Prostate gland (tissue), 2 donors: ENCODE data around the gene UTP11. TPM values are rescaled to one million over a fixed set of nuclear protein-coding genes. Genes with fewer than 3 reads are reported as not detected.
"Not testable (repeated sequence)": the region's sequence is repeated elsewhere in the genome, so short reads cannot be mapped to it uniquely, and the experiment has no call there.

ENCODE experiments used
- DNase-seq: peaks from one replicate; pipeline ENCODE4 v3.0.0-alpha.2; 2019; ENCODE audit warnings: low spot score
- H3K27ac ChIP-seq, 2 donors: fragments of 200-600 bp; sonication (generic); 2 replicates each; pipeline ENCODE4 v1.5.1; 2017 to 2019
- H3K27me3 ChIP-seq: fragments of 200-600 bp; sonication (generic); replicated peaks from 2 replicates; pipeline ENCODE4 v1.5.1; 2019; ENCODE audit not compliant: insufficient read depth
- H3K36me3 ChIP-seq, 2 donors: fragments of 200-600 bp; sonication (generic); 1 replicate in 1 of 2; 2 replicates in 1 of 2; pipeline versions ENCODE4 v1.5.1 to v1.8.1; 2017 to 2019
- H3K4me1 ChIP-seq: fragments of 200-600 bp; sonication (generic); replicated peaks from 2 replicates; pipeline ENCODE4 v1.5.1; 2019
- H3K4me3 ChIP-seq, 2 donors: fragments of 200-600 bp; sonication (generic); 2 replicates each; pipeline ENCODE4 v1.5.1; 2017 to 2019
- H3K9me3 ChIP-seq: fragments of 200-600 bp; sonication (generic); 2 replicates; pipeline ENCODE4 v1.5.1; 2017
- CTCF ChIP-seq, 4 experiments: fragments of 200-600 bp in 2 of 4; fragments of 450-650 bp in 2 of 4; sonication (generic) in 2 of 4; IDR thresholded peaks; 1 replicate in 3 of 4; 2 replicates in 1 of 4; pipeline ENCODE4 v1.5.1; 2016 to 2019; ENCODE audit warnings: antibody characterized with exemption in 4 of 4, mild to moderate bottlenecking in 2 of 4, moderate library complexity in 2 of 4
- POLR2A ChIP-seq: fragments of 450-650 bp; IDR thresholded peaks from one replicate; pipeline ENCODE4 v1.6.1; 2016; ENCODE audit warnings: antibody characterized with exemption, mild to moderate bottlenecking
- POLR2AphosphoS5 ChIP-seq: sonication (generic); formaldehyde crosslinking; IDR thresholded peaks from one replicate; pipeline ENCODE4 v1.6.1; 2017; ENCODE audit warnings: antibody characterized with exemption
- WGBS: methylation state at CpG from one replicate; pipeline ENCODE4 v1.1.5; 2018; 5-methylcytosine and 5-hydroxymethylcytosine counted together
- intact Hi-C: fragments of 100-400 bp; cut with DNase I; formaldehyde crosslinking; loops from one replicate; pipeline ENCODE4 v1.14.2; 2022
- total RNA-seq, 2 donors: library from RNA; depleted of rRNA; stranded (reverse); fragments of >200 nt; gene quantifications; one replicate each; pipeline ENCODE4 v1.1.0, GENCODE V29; 2016

Gene UTP11
- total RNA-seq, 2 donors from 2014 or later, result 26.9 to 36.5 TPM

- Histone ChIP-seq H3K36me3 (peaks cover 0 to 10% of the 10 kb centered on the region in 2 donors), H3K27ac (no peak overlapping the region), H3K4me3 (no peak overlapping the region), H3K27me3 (no peaks in the 10 kb centered on the region), H3K9me3 (no peaks in the 10 kb centered on the region), H3K4me1 (no peaks in the 10 kb centered on the region)
- TF ChIP-seq POLR2AphosphoS5, result no peak
- TF ChIP-seq POLR2A, result no peak
- no peak for TF ChIP-seq CTCF (IDR thresholded peaks at IDR 0.05)
- 73% methylated on average over 2 of the region's 2 CpGs for WGBS
- intact Hi-C loops, result no loop called here
- no peak for DNase-seq
Observed at GRCh38 chr1:38028671-38029070, 16.1 kb downstream of the UTP11 start.

- no peaks in the 10 kb centered on the region for H3K4me1 ChIP-seq
- TF ChIP-seq POLR2A (no peak), CTCF (IDR thresholded peaks at IDR 0.05) (no peak), POLR2AphosphoS5 (no peak)
- 30% methylated on average over 23 of the region's 23 CpGs for WGBS
- H3K27me3 ChIP-seq, result no peaks in the 10 kb centered on the region
- no peak for DNase-seq
- H3K9me3 ChIP-seq, result no peaks in the 10 kb centered on the region
- intact Hi-C loops, result no loop called here
- no peak overlapping the region for H3K27ac ChIP-seq
- H3K4me3 ChIP-seq, result no peak overlapping the region
- peaks cover 0 to 7% of the 10 kb centered on the region in 2 donors for H3K36me3 ChIP-seq
Observed at GRCh38 chr1:38029081-38029681, 16.6 kb downstream of the UTP11 start.

- intact Hi-C loops, result loop anchor here (10.0 kb wide), 1 partner anchor 805 kb away; no protein-coding TSS in a partner anchor
- Histone ChIP-seq H3K27ac (no peak overlapping the region), H3K9me3 (no peaks in the 10 kb centered on the region), H3K36me3 (peaks cover 0 to 7% of the 10 kb centered on the region in 2 donors), H3K4me1 (no peaks in the 10 kb centered on the region), H3K27me3 (no peaks in the 10 kb centered on the region), H3K4me3 (no peak overlapping the region)
- WGBS, result 17% methylated on average over 12 of the region's 12 CpGs
- DNase-seq, result no peak
- peak; percentile 4 for TF ChIP-seq POLR2AphosphoS5
- TF ChIP-seq POLR2A, result no peak
Observed at GRCh38 chr1:38029685-38030511, 17.4 kb downstream of the UTP11 start.

- 79% methylated on average over 17 of the region's 17 CpGs for WGBS
- no peaks in the 10 kb centered on the region for H3K36me3 ChIP-seq
- no peak for DNase-seq
- no peaks in the 10 kb centered on the region for H3K4me1 ChIP-seq
- H3K27me3 ChIP-seq, result no peaks in the 10 kb centered on the region
- no peaks in the 10 kb centered on the region for H3K9me3 ChIP-seq
- TF ChIP-seq POLR2AphosphoS5 (no peak), POLR2A (no peak), CTCF (IDR thresholded peaks at IDR 0.05) (no peak)
- no peak overlapping the region for H3K4me3 ChIP-seq
- intact Hi-C loops, result loop anchor here (10.0 kb wide), 1 partner anchor 804 kb away; no protein-coding TSS in a partner anchor
- H3K27ac ChIP-seq, result no peak overlapping the region
Observed at GRCh38 chr1:38030596-38031512, 18.3 kb downstream of the UTP11 start.

- no peak overlapping the region for H3K27ac ChIP-seq
- H3K4me1 ChIP-seq, result no peaks in the 10 kb centered on the region
- no peak for DNase-seq
- intact Hi-C loops, result loop anchor here (10.0 kb wide), 1 partner anchor 803 kb away; no protein-coding TSS in a partner anchor
- no peaks in the 10 kb centered on the region for H3K9me3 ChIP-seq
- 76% methylated on average over 4 of the region's 4 CpGs for WGBS
- no peaks in the 10 kb centered on the region for H3K27me3 ChIP-seq
- H3K4me3 ChIP-seq, result no peak overlapping the region
- H3K36me3 ChIP-seq, result no peaks in the 10 kb centered on the region
- TF ChIP-seq POLR2A, result no peak
- no peak for TF ChIP-seq CTCF (IDR thresholded peaks at IDR 0.05)
- no peak for TF ChIP-seq POLR2AphosphoS5
Observed at GRCh38 chr1:38031513-38031866, 19.0 kb downstream of the UTP11 start.

GRCh38 chr1:38032992-38033391 lies 20.5 kb downstream of the UTP11 start:
- not testable (repeated sequence) for H3K4me3 ChIP-seq
- intact Hi-C loops, result loop anchor here (10.0 kb wide), 1 partner anchor 802 kb away; no protein-coding TSS in a partner anchor
- WGBS, result 100% methylated on average over 2 of the region's 2 CpGs

More at GRCh38 chr1:38032992-38033391, 20.5 kb downstream of the UTP11 start:
- H3K9me3 ChIP-seq, H3K27me3 ChIP-seq, DNase-seq, H3K36me3 ChIP-seq, H3K4me1 ChIP-seq, H3K27ac ChIP-seq: not testable (repeated sequence)
